ENCODE results near the gene TSPEAR.

Gene TSPEAR

DNA sequence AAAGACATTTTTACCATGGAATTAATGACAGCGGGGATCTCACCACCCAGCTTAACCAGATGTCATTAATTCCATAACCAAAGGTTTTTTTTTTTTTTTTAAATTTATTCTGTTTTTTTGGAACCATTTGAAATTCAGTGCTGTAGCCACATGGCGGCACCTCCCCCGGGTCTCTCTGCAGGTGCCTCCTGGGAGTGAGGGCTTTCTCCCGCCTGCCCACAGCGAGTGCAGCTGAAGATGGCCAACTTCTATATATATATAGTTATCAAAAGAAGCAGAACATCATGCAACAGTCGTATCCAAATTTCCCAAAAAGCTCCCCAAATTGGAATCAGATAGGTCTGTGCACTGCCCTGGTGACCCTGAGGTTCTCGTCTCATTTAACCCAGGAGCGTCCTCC, 95.9 kb downstream of the TSPEAR start:
- Histone ChIP-seq H3K9ac (ENCODE audit: low read length) (no peak overlapping the region), H3K36me3 (ENCODE audit: insufficient read depth, low read length) (no peaks in the 10 kb centered on the region), H3K4me3 (ENCODE audit: low read depth, low read length, poor library complexity, severe bottlenecking) (no peak overlapping the region), H4K20me1 (ENCODE audit: insufficient read depth, low read length) (no peaks in the 10 kb centered on the region), H3K27ac (ENCODE audit: low read depth, low read length, poor library complexity, severe bottlenecking) (no peak overlapping the region), H3K27me3 (ENCODE audit: insufficient read depth, low read length) (no peaks in the 10 kb centered on the region), H3K9me2 (ENCODE audit: low read depth, low read length) (no peaks in the 10 kb centered on the region), H2AFZ (ENCODE audit: low read length) (no peak overlapping the region), H3F3A (ENCODE audit: insufficient read depth, low read length) (no peaks in the 10 kb centered on the region), H3K79me2 (ENCODE audit: insufficient read depth, low read length) (no peaks in the 10 kb centered on the region), H3K4me1 (ENCODE audit: insufficient read depth, low read length, severe bottlenecking) (peaks cover 6% of the 10 kb centered on the region), H3K4me2 (ENCODE audit: low read length) (no peak overlapping the region), H3K9me3 (ENCODE audit: low read length) (0 out of 2 replicates have a peak, but pooled peaks cover 5% of the 10 kb centered on the region)
- TF ChIP-seq CTCF (IDR thresholded peaks at IDR 0.05; ENCODE audit: low read length) (no peak), EZH2 (IDR thresholded peaks at IDR 0.05; ENCODE audit: borderline replicate concordance, low read length) (no peak)

- Histone ChIP-seq H2AFZ (ENCODE audit: low read length) (no peak overlapping the region), H3K9ac (ENCODE audit: low read length) (no peak overlapping the region), H3K27ac (ENCODE audit: low read depth, low read length, poor library complexity, severe bottlenecking) (no peak overlapping the region), H3K4me1 (ENCODE audit: insufficient read depth, low read length, severe bottlenecking) (peaks cover 6% of the 10 kb centered on the region), H3K4me3 (ENCODE audit: low read depth, low read length, poor library complexity, severe bottlenecking) (no peak overlapping the region), H3K9me3 (ENCODE audit: low read length) (0 out of 2 replicates have a peak, but pooled peaks cover 4% of the 10 kb centered on the region), H3K4me2 (ENCODE audit: low read length) (no peak overlapping the region), H3K36me3 (ENCODE audit: insufficient read depth, low read length) (no peaks in the 10 kb centered on the region), H3F3A (ENCODE audit: insufficient read depth, low read length) (no peaks in the 10 kb centered on the region), H3K27me3 (ENCODE audit: insufficient read depth, low read length) (no peaks in the 10 kb centered on the region), H3K9me2 (ENCODE audit: low read depth, low read length) (no peaks in the 10 kb centered on the region), H3K79me2 (ENCODE audit: insufficient read depth, low read length) (no peaks in the 10 kb centered on the region), H4K20me1 (ENCODE audit: insufficient read depth, low read length) (no peaks in the 10 kb centered on the region)
- TF ChIP-seq CTCF (IDR thresholded peaks at IDR 0.05; ENCODE audit: low read length) (no peak), EZH2 (IDR thresholded peaks at IDR 0.05; ENCODE audit: borderline replicate concordance, low read length) (no peak)
Observed at GRCh38 chr21:44614961-44615391, 96.4 kb downstream of the TSPEAR start.

DNA sequence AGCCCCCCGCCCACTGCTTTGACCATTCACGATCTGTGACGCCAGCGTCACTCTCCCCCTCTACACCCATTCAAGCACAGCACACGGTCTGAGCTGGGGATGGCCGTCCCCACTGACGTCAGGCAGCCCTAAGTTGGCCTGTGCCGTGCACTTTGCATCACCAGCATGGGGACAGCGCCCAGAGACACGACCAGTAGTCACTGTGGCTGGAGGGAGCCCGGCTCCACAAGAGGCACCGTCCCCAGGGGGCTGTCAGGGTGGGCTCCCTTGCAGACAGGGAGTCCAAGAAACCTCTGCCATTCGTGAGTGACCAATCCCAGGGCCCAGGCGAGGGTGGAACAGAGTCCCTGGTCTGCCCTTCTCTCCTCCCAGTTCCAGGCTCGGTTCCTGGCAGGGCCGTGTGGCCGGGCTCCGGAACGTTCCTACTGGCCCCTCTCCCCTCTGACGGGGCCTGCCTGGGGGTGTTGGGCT, 97.2 kb downstream of the TSPEAR start:
- H3F3A ChIP-seq (ENCODE audit: insufficient read depth, low read length): no peaks in the 10 kb centered on the region
- H3K9me3 ChIP-seq (ENCODE audit: low read length): 0 out of 2 replicates have a peak, but pooled peaks cover 2% of the 10 kb centered on the region
- H3K79me2 ChIP-seq (ENCODE audit: insufficient read depth, low read length): no peaks in the 10 kb centered on the region
- H3K27me3 ChIP-seq (ENCODE audit: insufficient read depth, low read length): no peaks in the 10 kb centered on the region
- H3K4me2 ChIP-seq (ENCODE audit: low read length): no peak overlapping the region
- no peak overlapping the region for H3K9ac ChIP-seq (ENCODE audit: low read length)
- H3K36me3 ChIP-seq (ENCODE audit: insufficient read depth, low read length): no peaks in the 10 kb centered on the region
- TF ChIP-seq EZH2 (IDR thresholded peaks at IDR 0.05; ENCODE audit: borderline replicate concordance, low read length) (no peak), CTCF (IDR thresholded peaks at IDR 0.05; ENCODE audit: low read length) (no peak)
- H3K9me2 ChIP-seq (ENCODE audit: low read depth, low read length): no peaks in the 10 kb centered on the region
- no peaks in the 10 kb centered on the region for H4K20me1 ChIP-seq (ENCODE audit: insufficient read depth, low read length)
- H3K27ac ChIP-seq (ENCODE audit: low read depth, low read length, poor library complexity, severe bottlenecking): no peak overlapping the region
- no peak overlapping the region for H3K4me3 ChIP-seq (ENCODE audit: low read depth, low read length, poor library complexity, severe bottlenecking)
- H3K4me1 ChIP-seq (ENCODE audit: insufficient read depth, low read length, severe bottlenecking): peaks cover 6% of the 10 kb centered on the region
- H2AFZ ChIP-seq (ENCODE audit: low read length): no peak overlapping the region
